Thyroid gland (tissue), 4 donors: ENCODE data around the gene SHROOM4. TPM values are rescaled to one million over a fixed set of nuclear protein-coding genes. Genes with fewer than 3 reads are reported as not detected.

ENCODE experiments used
- DNase-seq, 2 donors: peaks; one replicate each; pipeline ENCODE4 v3.0.0-alpha.2; 2019
- H3K27ac ChIP-seq, 3 donors: fragments of 200-600 bp; sonication (generic); 1 replicate in 2 of 3; 2 replicates in 1 of 3; pipeline ENCODE4 v1.5.1; 2016 to 2019; ENCODE audit warnings: mild to moderate bottlenecking in 1 of 3, moderate library complexity in 1 of 3
- H3K27me3 ChIP-seq: fragments of 200-600 bp; sonication (generic); one replicate; pipeline ENCODE4 v1.5.1; 2019
- H3K36me3 ChIP-seq, 2 donors: fragments of 200-600 bp; sonication (generic); one replicate each; pipeline ENCODE4 v1.5.1; 2016 to 2019
- H3K4me1 ChIP-seq, 2 donors: fragments of 200-600 bp; sonication (generic); one replicate each; pipeline ENCODE4 v1.5.1; 2017 to 2019
- H3K4me3 ChIP-seq, 3 donors: fragments of 200-600 bp; sonication (generic); replicated peaks in 1 of 3; 1 replicate in 2 of 3; 2 replicates in 1 of 3; pipeline ENCODE4 v1.5.1; 2016; ENCODE audit warnings: mild to moderate bottlenecking in 1 of 3
- H3K9me3 ChIP-seq: fragments of 200-600 bp; sonication (generic); one replicate; pipeline ENCODE4 v1.5.1; 2017
- CTCF ChIP-seq, 6 experiments: fragments of 200-600 bp in 3 of 6; fragments of 450-650 bp in 3 of 6; sonication (generic) in 3 of 6; IDR thresholded peaks; one replicate each; pipeline ENCODE4 v1.5.1; 2016 to 2019; ENCODE audit warnings: antibody characterized with exemption in 6 of 6, mild to moderate bottlenecking in 2 of 6, inconsistent platforms in 1 of 6, moderate library complexity in 1 of 6
- POLR2A ChIP-seq, 2 donors: fragments of 450-650 bp; IDR thresholded peaks; one replicate each; pipeline ENCODE4 v1.6.1; 2017; ENCODE audit warnings: antibody characterized with exemption in 2 of 2, mild to moderate bottlenecking in 2 of 2, moderate library complexity in 1 of 2
- WGBS, 2 donors: methylation state at CpG; one replicate each; pipeline ENCODE4 v1.1.5; 2017; 5-methylcytosine and 5-hydroxymethylcytosine counted together
- intact Hi-C: fragments of 100-400 bp; cut with DNase I; formaldehyde crosslinking; loops from one replicate; pipeline ENCODE4 v1.15.1; 2023
- total RNA-seq, 4 donors: library from RNA; depleted of rRNA; stranded (reverse); fragments of >200 nt; gene quantifications; one replicate each; pipeline ENCODE4 v1.2.3, GENCODE V29; 2016

The SHROOM4 gene
- total RNA-seq, 4 donors from 2014 or later, result 4.1 to 10.8 (median 6.9) TPM

DNA sequence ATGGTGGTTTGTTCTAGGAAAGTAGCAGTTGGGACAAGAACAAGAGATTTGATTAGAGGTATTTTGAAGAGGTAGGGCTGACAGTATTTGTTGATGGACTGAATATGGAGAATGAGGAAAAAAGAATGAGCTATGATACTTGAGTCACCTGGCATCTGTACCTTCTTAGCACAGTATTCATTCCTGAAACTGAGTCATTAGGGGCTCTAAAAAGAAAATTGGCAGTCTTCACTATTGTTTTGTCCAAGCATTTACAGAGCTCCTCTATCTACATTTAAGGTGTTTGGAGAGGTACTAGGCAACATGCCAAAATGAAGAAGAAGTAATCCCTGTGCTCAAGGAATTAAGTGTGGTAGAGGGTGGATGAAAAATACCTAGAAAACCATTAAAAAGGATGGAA lies 165.8 kb downstream of the SHROOM4 start:
- H3K4me3 ChIP-seq, result no peak overlapping the region
- intact Hi-C loops, result no loop called here
- no peaks in the 10 kb centered on the region for H3K4me1 ChIP-seq
- DNase-seq, result no peak
- no peaks in the 10 kb centered on the region for H3K36me3 ChIP-seq
- no peaks in the 10 kb centered on the region for H3K27me3 ChIP-seq
- no peak overlapping the region for H3K27ac ChIP-seq
- no peak for TF ChIP-seq CTCF (IDR thresholded peaks at IDR 0.05)
- no peak for TF ChIP-seq POLR2A (IDR thresholded peaks at IDR 0.05)
- no peaks in the 10 kb centered on the region for H3K9me3 ChIP-seq

GRCh38 chrX:50644496-50644895 lies 169.5 kb downstream of the SHROOM4 start:
- no peak for DNase-seq
- Histone ChIP-seq H3K9me3 (no peaks in the 10 kb centered on the region), H3K4me1 (no peaks in the 10 kb centered on the region), H3K27me3 (no peaks in the 10 kb centered on the region), H3K4me3 (no peak overlapping the region), H3K36me3 (no peaks in the 10 kb centered on the region), H3K27ac (no peak overlapping the region)
- TF ChIP-seq CTCF (IDR thresholded peaks at IDR 0.05) (no peak), POLR2A (IDR thresholded peaks at IDR 0.05) (no peak)
- intact Hi-C loops, result no loop called here

GRCh38 chrX:50643525-50644137 lies 170.4 kb downstream of the SHROOM4 start:
- no peak overlapping the region for H3K4me3 ChIP-seq
- 67 to 77% methylated on average over 7 of the region's 7 CpGs for WGBS, 2 donors

GRCh38 chrX:50638123-50638522 lies 175.9 kb downstream of the SHROOM4 start:
- TF ChIP-seq POLR2A (IDR thresholded peaks at IDR 0.05) (no peak), CTCF (IDR thresholded peaks at IDR 0.05) (no peak)
- H3K27ac ChIP-seq, result no peak overlapping the region
- H3K36me3 ChIP-seq, result no peaks in the 10 kb centered on the region
- no peak overlapping the region for H3K4me3 ChIP-seq
- DNase-seq, result peak in 1 of 2 donors; percentile 3
- intact Hi-C loops, result no loop called here
- WGBS, 2 donors, result 49 to 57% methylated on average over 2 to 3 of the region's 3 CpGs
- no peaks in the 10 kb centered on the region for H3K27me3 ChIP-seq
- no peaks in the 10 kb centered on the region for H3K4me1 ChIP-seq
- H3K9me3 ChIP-seq, result no peaks in the 10 kb centered on the region

More at GRCh38 chrX:50643525-50644137, 170.4 kb downstream of the SHROOM4 start:
- H3K9me3 ChIP-seq, result no peaks in the 10 kb centered on the region
- TF ChIP-seq CTCF (IDR thresholded peaks at IDR 0.05), result no peak
- TF ChIP-seq POLR2A (IDR thresholded peaks at IDR 0.05), result no peak
- peak; percentile 1 to 2 for DNase-seq
- no peaks in the 10 kb centered on the region for H3K27me3 ChIP-seq
- intact Hi-C loops, result no loop called here
- no peak overlapping the region for H3K27ac ChIP-seq
- H3K4me1 ChIP-seq, result no peaks in the 10 kb centered on the region
- no peaks in the 10 kb centered on the region for H3K36me3 ChIP-seq

DNA sequence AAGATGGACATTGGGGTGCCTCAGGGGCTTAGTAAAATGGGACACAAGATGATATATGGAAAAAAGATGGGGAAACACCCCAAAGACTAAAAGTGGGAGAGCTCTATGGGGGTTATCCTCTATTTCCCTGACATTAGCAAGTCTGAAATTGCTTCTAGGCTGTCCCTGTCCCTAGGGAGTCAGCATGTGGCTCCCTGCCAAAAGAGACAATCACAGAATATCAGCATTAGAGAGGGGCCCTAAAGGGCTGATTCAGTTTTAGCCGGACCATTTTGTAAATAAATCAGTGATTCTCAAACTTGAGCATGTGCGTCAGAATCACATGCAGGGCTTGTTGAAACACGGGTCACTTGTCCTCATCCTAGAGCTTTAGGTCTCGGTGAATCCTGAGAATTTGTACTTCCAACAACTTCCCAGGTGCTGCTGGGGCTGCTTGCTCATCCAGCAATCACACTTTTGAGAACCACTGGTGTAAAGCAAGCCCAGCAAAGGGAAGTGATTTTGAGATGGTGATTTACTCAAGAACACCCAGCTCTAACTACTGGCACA lies 178.1 kb downstream of the SHROOM4 start:
- Histone ChIP-seq H3K27me3 (no peaks in the 10 kb centered on the region), H3K4me1 (no peaks in the 10 kb centered on the region), H3K36me3 (no peaks in the 10 kb centered on the region), H3K9me3 (no peaks in the 10 kb centered on the region), H3K27ac (no peak overlapping the region), H3K4me3 (no peak overlapping the region)
- 36 to 66% methylated on average over 3 to 4 of the region's 4 CpGs for WGBS, 2 donors
- intact Hi-C loops, result no loop called here
- peak in 1 of 2 donors; percentile 3 for DNase-seq
- TF ChIP-seq POLR2A (IDR thresholded peaks at IDR 0.05) (no peak), CTCF (IDR thresholded peaks at IDR 0.05) (no peak)
